Fibroblast of the aortic adventitia (primary cell): ENCODE measurements around the gene SNED1. TPM values are rescaled to one million over a fixed set of nuclear protein-coding genes. Genes with fewer than 3 reads are reported as not detected.

ENCODE experiments used
- DNase-seq: peaks from one replicate; pipeline ENCODE4 v3.0.0-alpha.2; 2010; ENCODE audit warnings: low read depth
- H3K4me3 ChIP-seq: 2 replicates; pipeline ENCODE4 v1.5.1; 2011; ENCODE audit warnings: low read depth, mild to moderate bottlenecking, control low read depth, low read length, moderate library complexity
- total RNA-seq: library from RNA; depleted of rRNA; stranded (reverse); fragments of >200 nt; gene quantifications from 2 replicates; pipeline ENCODE4 v1.2.3, GENCODE V29; 2012; ENCODE audit warnings: low replicate concordance
- TF ChIP-seq, protein P1 (sequence below): IDR thresholded peaks from 2 replicates; pipeline ENCODE4 v1.5.1; 2011; ENCODE audit warnings: mild to moderate bottlenecking, low read length, control low read depth, inconsistent platforms; ENCODE audit not compliant: insufficient read depth

SNED1 gene
- total RNA-seq, 1 donor: 77.5 TPM

DNA sequence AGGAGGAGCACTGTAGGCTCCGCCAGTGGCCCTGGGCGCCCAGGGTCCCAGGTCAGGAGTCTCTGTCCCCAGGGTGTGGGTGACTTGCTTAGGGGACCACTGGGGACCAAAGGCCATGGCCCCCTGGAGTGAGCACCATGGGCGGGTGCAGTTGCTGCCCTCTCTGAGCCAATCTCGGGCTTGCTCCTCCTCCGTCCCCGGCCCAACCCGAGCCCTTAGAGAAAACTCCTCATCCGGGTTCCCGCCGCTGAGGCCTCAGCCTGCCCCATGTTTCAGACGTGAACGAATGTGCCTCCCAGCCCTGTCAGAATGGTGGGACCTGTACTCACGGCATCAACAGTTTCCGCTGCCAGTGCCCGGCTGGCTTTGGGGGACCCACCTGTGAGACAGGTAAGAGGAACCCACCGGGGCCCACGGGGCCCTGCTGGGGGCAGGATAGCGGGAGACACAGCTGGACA lies 38.6 kb downstream of the SNED1 start:
- no peak overlapping the region for H3K4me3 ChIP-seq

DNA sequence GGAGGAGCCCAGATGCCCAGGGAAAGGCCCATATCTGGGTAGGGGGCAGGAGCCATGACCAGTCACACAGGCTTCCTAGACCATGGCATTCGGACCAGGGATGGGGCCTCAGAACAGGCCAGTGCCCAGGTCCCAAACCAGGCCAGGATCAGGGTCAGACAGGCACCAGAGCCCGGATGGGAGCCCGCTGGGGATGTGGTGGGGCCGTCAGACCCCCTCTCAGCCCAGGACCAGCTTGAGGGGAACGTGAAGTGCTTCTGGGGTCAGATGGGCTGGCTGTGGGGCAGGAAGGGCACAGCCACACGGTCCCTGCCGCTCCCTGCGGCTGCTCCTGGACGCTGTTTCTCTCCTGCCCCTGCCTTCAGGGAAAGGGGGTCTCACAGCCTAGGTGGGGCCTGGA lies 39.1 kb downstream of the SNED1 start:
- H3K4me3 ChIP-seq: no peak overlapping the region
- no peak for DNase-seq
- TF ChIP-seq, protein P1, sequence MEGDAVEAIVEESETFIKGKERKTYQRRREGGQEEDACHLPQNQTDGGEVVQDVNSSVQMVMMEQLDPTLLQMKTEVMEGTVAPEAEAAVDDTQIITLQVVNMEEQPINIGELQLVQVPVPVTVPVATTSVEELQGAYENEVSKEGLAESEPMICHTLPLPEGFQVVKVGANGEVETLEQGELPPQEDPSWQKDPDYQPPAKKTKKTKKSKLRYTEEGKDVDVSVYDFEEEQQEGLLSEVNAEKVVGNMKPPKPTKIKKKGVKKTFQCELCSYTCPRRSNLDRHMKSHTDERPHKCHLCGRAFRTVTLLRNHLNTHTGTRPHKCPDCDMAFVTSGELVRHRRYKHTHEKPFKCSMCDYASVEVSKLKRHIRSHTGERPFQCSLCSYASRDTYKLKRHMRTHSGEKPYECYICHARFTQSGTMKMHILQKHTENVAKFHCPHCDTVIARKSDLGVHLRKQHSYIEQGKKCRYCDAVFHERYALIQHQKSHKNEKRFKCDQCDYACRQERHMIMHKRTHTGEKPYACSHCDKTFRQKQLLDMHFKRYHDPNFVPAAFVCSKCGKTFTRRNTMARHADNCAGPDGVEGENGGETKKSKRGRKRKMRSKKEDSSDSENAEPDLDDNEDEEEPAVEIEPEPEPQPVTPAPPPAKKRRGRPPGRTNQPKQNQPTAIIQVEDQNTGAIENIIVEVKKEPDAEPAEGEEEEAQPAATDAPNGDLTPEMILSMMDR: no peak

More for the DNA sequence above, 38.6 kb downstream of the SNED1 start:
- TF ChIP-seq, protein P1: no peak
- DNase-seq: no peak

DNA sequence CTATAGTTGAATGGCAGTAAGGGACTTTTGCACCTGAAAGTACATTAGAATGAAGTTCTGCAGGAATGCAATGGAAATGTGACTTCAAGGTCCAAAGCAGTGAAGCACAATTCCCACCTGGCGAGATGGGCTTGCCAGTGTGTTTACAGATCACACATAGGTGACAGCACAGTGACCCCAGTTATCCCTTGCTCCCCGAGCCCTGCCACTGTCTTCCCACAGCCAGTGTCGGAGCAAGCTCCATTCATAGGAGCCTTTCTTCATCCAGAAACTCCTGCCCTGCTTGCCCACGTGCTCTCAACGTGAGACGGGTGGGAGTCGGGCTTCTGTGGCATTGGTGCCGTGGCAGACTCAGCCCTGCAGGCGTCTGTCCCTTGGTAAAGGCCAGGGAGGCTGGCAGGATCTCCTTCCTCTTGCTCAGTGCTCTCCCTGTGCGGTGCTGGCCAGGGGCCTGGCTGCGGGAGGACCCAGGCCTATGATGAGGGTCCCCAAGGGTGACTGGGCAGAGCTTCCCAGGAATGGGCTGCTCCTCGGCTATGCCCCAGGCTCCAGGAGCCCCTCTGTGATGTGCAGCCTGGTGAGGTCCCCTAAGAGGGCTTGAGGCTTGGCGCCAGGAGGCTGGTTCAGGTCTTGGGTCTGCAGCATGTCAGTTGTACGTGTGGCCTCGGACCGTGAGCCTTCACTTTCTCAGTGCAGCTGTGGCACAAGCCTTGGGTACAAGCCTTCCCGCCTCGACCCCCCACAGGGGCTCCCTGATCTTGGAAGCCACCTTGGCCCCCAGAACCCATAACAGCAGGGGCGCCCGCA lies 40.2 kb downstream of the SNED1 start:
- TF ChIP-seq, protein P1: no peak
- DNase-seq: no peak
- no peak overlapping the region for H3K4me3 ChIP-seq

DNA sequence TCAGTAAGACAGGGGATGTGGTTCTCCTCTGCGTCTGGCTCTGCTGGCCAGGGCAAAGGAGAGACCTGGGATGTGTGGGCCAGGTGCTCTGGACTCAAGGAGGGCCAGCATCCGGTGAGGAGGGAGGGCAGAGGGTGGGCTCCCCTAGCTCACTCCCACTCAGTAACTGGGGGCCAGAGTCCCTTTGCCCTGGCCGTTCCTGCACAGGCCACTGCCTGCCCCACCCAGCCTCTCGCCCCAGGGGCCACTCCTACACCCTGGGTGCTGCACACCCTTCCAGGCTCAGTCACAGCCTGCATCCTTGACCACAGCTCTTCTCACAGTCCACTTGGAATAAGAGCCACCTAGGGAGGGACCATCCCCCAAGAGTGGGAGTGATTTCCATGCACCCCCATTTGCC lies 41.0 kb downstream of the SNED1 start:
- TF ChIP-seq, protein P1: no peak
- no peak for DNase-seq
- H3K4me3 ChIP-seq: no peak overlapping the region

DNA sequence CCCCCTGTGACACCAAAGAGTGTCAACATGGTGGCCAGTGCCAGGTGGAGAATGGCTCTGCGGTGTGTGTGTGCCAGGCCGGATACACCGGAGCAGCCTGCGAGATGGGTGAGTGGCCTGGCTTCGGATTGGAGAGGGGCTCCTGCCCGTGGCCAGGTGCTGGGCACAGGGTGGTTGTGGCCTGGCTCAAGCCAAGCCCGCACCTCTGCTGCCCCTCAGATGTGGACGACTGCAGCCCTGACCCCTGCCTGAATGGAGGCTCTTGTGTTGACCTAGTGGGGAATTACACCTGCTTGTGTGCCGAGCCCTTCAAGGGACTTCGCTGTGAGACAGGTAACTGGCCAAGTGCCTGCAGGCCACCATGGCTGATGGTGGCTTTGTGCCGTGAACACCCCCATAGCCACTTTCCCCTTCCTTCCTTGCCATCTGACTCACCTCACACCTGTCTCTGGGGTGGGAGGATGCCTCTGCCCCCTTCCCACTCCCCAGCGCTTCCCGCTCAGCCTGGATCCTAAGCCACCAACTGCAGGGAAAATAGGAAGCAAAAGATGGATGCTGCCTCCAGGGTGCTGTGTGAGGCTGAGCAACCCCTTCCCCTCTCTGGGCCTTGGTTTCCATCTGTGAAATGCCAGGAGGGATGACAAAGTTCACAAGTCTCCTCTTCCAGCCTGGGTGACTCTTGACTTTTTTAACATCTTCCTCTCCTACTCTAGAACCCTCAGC lies 41.8 kb downstream of the SNED1 start:
- no peak overlapping the region for H3K4me3 ChIP-seq
- TF ChIP-seq, protein P1: no peak
- DNase-seq: no peak

DNA sequence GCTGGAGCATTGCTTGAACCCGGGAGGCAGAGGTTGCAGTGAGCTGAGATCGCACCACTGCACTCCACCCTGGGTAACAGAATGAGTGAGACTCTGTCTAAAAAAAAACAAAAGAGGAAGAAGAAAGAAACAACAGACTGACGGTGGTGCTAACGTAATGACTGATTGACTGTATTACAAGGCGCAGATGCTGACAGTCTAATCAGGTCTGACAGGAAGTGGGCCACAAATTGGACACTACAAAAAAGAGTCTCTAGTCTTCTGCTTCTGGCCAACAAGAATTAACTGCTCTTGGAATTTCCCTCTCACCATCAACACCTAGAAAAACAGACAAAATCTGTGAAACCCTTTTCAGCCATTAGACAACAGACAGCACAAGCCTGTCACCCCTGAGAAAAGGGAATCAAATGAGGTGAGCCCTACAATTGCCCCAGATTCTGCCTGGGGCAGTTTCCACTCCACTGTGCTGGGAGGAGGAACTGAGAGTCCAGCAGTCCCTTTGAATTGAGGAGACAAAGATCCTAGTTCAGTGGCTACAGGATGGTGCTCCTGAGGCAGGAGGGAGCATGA lies 43.3 kb downstream of the SNED1 start:
- H3K4me3 ChIP-seq: no peak overlapping the region
- DNase-seq: no peak
- TF ChIP-seq, protein P1: no peak
